NOMO-1 treated with dmso at 0.1 percent for 144 hours (cell line): ENCODE data around the gene ABCC4.

Experiments
- DNase-seq: peaks from one replicate; lab custom pipeline; 2025; ENCODE audit not compliant: unreplicated experiment; lab: John Stamatoyannopoulos, UW

ABCC4 gene

GRCh38 chr13:95074820-95075219 lies 226.4 kb downstream of the ABCC4 start:
- no peak for DNase-seq

- DNase-seq = no peak
These were observed 227.4 kb downstream of the ABCC4 start for GRCh38 chr13:95073747-95074311.

GRCh38 chr13:95067303-95067702 lies 233.9 kb downstream of the ABCC4 start:
- DNase-seq = no peak

GRCh38 chr13:95060014-95060519 lies 241.2 kb downstream of the ABCC4 start:
- DNase-seq = no peak

GRCh38 chr13:95059306-95059705 lies 241.9 kb downstream of the ABCC4 start:
- no peak for DNase-seq

- no peak for DNase-seq
These were observed 242.6 kb downstream of the ABCC4 start for GRCh38 chr13:95058680-95059079.

- no peak for DNase-seq
These were observed 245.0 kb downstream of the ABCC4 start for GRCh38 chr13:95056266-95056665.

- DNase-seq = no peak
These were observed 250.2 kb downstream of the ABCC4 start for GRCh38 chr13:95050800-95051615.

- DNase-seq = no peak
These were observed 251.5 kb downstream of the ABCC4 start for GRCh38 chr13:95049772-95050171.

- DNase-seq = no peak
These were observed 256.6 kb downstream of the ABCC4 start for GRCh38 chr13:95044452-95045205.

- DNase-seq = no peak
These were observed 261.8 kb downstream of the ABCC4 start for GRCh38 chr13:95039415-95039814.

GRCh38 chr13:95038949-95039348 lies 262.3 kb downstream of the ABCC4 start:
- no peak for DNase-seq

GRCh38 chr13:95035311-95036109 lies 265.7 kb downstream of the ABCC4 start:
- DNase-seq = no peak

- DNase-seq = no peak
These were observed 267.4 kb downstream of the ABCC4 start for GRCh38 chr13:95033890-95034289.

GRCh38 chr13:95032121-95032520 lies 269.1 kb downstream of the ABCC4 start:
- no peak for DNase-seq

- DNase-seq = no peak
These were observed 270.4 kb downstream of the ABCC4 start for GRCh38 chr13:95030821-95031343.

- DNase-seq = no peak
These were observed 273.6 kb downstream of the ABCC4 start for GRCh38 chr13:95027638-95028037.

- no peak for DNase-seq
These were observed 276.1 kb downstream of the ABCC4 start for GRCh38 chr13:95025116-95025515.

GRCh38 chr13:95023405-95023804 lies 277.8 kb downstream of the ABCC4 start:
- DNase-seq = no peak

GRCh38 chr13:95020298-95020987 lies 280.8 kb downstream of the ABCC4 start:
- DNase-seq = no peak
